ENCODE measurements around the gene ANKS6.

GRCh38 chr9:98801969-98802371, 5.6 kb upstream of the ANKS6 start:
- TF ChIP-seq, protein P1, sequence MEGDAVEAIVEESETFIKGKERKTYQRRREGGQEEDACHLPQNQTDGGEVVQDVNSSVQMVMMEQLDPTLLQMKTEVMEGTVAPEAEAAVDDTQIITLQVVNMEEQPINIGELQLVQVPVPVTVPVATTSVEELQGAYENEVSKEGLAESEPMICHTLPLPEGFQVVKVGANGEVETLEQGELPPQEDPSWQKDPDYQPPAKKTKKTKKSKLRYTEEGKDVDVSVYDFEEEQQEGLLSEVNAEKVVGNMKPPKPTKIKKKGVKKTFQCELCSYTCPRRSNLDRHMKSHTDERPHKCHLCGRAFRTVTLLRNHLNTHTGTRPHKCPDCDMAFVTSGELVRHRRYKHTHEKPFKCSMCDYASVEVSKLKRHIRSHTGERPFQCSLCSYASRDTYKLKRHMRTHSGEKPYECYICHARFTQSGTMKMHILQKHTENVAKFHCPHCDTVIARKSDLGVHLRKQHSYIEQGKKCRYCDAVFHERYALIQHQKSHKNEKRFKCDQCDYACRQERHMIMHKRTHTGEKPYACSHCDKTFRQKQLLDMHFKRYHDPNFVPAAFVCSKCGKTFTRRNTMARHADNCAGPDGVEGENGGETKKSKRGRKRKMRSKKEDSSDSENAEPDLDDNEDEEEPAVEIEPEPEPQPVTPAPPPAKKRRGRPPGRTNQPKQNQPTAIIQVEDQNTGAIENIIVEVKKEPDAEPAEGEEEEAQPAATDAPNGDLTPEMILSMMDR (IDR thresholded peaks at IDR 0.05) = no peak
- TF ChIP-seq POLR2A (IDR thresholded peaks at IDR 0.05) = no peak
- TF ChIP-seq EP300 (IDR thresholded peaks at IDR 0.05) = no peak
